Middle frontal gyrus (tissue), 1 donor: Measurements from ENCODE around the gene SOD1.

Experiments
- DNase-seq: peaks from one replicate; pipeline ENCODE4 v3.0.0-alpha.2; 2015; ENCODE audit warnings: low spot score; ENCODE audit errors: extremely low spot score

SOD1 gene

DNA sequence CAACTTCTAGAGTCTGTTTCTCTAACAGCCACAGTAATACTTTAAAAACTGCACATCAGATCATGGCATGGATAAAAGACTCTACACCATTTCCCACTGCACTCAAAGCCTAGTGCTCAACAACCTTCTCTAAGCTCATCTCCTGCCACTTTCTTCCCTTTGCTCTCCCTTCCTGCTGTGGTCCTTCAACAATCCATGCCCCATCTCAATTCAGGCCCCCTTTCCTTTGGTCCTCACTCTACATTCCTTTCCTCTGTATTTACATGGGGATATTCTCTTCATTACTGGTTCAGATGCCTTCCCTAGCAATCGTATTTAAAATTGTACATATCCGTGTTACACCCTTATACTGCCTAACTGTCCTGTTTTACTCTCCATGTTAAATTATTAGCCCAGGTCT is 19.0 kb downstream of the SOD1 start:
- no peak for DNase-seq

DNA sequence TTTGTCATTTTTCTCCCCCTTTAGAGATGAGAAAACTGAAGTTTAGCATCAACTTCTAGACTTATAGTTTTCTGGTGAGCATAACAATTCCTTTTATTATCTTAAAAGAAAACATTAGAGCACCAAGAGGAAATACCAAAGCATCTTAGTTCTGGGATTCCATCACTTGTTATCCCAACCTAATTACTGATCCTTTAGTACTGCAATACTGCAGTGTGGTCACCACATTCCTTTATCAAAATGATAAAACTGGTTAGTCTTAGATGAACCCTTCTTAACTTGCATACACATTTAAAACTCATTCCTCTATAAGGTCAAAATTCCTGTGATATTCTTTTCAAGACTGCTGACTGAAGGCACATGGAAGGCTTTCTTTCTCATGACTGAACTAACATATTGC is 23.1 kb downstream of the SOD1 start:
- DNase-seq, result no peak

DNA sequence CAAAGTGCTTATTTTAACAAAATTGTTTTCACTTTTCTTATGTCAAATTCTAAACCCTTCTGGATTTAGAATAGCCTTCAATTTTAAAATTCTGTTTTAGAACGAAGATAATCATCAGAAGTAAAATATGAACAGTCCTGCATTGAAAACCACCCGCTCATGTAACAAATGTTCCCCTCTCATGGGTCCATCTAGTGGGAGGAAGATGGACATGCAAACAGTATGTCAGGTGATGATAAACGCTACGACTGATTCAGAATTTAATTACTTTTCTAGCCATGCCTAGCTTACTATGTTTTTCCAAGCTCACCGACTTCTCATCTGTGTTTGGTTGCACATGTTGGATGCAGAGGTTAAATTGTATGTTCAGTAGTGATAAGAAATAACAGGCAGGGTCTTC is 23.5 kb downstream of the SOD1 start:
- no peak for DNase-seq

DNA sequence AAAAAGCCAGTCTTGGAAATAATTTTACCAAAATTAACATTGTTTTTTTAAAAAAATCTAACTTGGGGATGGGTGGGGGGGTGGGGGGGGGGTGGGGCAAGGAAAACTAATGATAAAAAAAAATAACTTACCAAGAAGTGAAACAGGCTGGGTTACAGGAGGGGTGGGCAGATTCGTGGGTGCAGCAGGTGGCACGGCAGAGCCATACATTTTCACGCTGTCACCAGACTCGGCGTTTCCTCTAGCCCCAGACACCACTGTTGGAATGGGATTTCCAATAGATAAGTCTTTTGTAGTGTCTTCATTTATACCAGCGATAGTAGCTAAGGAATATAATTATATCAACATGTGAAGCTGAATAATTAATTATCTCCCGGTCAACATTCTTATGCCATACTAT is 25.4 kb downstream of the SOD1 start:
- no peak for DNase-seq

DNA sequence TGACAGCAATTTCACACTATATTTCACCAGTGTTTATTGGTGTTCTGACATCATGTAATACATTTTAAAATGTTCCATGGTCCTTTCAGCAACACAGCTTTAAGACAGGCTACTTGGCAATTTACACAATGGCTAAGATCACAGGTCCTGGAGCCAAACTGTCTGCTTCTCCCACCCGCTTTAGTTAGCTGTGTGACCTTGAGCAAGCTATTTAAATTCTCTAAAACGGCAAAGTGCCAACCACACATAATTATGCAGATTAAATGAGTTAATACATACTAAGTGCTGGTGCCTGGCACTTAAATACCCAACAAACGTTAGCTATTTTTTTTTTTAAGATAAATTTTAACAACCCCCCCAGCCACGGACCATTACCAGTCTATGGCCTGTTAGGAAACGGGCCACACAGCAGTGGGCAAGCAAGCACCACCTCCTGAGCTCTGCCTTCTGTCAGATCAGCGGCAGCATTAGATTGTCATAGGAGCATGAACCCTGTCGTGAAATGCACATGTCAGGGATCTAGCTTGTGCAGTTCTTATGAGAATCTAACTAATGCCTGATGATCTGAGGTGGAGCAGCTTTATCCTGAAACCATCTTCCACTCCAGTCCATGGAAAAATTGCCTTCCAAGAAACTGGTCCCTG is 26.9 kb downstream of the SOD1 start:
- DNase-seq, result no peak

DNA sequence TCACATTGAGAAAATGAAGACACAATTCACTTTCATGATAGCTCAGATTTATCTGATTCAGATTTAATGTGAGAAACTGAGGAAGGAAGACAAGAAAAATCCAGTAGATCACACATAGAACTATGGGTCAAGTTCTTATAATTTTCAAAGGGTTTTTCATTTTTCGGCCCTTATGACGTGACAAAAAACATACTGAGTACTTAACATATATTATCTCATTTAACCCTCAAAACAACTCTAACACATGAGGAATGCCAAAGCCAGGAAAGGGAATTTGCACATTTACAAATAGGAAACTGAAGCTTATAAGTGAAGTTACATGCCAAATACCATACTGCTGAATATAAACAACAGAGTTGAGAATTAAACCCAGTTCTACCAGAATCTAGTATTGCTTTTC is 27.6 kb downstream of the SOD1 start:
- DNase-seq, result no peak

DNA sequence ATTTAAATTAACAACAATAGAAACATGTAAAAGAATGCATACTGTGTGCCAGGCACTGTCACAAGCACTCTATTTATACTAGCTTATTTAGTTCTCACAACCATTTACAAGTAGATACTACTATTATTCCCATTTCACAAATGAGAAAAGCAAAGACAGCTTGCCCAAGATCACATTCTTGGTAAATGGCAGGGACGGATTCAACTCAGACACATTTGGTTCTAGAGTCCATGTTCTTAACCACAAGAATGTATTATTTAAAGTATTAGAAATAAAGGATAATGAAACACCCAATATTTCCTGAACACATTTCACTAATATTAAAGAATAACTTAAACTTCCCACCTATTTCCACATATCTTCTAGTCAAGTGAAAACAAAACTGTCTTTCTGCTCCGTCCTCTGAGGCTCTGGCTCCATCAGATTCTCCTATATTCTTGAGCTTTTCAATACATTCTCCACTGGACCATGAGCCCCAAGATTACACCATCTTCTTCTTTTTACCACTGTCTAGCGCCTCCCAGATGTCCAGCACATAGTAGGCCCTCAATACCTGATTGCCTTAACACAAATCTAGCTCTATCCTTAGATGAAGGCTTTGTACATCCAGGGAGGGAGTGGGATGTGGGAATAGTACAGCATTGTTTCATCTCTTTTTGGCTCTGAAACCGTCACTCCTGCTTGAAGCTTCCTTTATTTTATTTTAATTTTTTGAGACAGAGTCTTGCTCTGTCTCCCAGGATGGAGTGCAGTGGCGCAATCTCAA is 29.3 kb downstream of the SOD1 start:
- DNase-seq, result no peak

DNA sequence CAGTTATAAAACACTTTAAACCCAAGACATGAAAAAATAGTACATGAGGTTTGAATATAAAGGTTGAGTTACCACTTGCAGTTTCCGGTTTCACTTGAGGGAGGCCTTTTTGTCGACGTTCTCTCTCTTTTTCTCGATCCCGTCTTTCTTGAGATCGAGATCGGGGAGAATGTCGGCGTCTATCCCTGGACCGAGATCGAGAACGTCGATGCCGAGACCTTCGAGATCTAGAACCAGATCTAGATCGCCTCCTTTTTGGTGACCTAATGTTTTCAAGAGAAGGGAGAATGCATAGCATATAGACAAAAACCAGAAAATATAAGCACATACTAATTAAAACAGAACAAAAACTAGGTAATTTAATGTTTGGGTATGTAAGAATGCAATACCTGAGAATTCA is 33.7 kb downstream of the SOD1 start:
- DNase-seq, result no peak

DNA sequence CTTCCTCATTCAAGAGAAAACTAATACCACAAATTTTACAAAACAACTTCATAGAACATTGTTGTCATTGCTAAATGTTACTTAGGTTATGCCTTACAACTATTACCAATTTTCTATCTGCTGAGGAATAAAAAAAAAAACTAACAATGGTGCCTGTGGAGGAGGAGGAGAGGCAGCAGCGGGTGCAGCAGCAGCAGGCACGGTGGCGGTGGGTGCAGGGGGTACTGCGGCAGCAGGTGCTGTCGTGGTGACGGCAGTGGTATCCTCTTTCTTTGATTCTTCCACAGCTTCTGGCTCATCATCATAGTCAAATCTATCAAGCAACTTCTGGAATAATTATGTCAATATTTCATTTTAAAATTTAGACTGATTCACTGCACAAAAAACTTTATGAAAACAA is 36.9 kb downstream of the SOD1 start:
- no peak for DNase-seq

DNA sequence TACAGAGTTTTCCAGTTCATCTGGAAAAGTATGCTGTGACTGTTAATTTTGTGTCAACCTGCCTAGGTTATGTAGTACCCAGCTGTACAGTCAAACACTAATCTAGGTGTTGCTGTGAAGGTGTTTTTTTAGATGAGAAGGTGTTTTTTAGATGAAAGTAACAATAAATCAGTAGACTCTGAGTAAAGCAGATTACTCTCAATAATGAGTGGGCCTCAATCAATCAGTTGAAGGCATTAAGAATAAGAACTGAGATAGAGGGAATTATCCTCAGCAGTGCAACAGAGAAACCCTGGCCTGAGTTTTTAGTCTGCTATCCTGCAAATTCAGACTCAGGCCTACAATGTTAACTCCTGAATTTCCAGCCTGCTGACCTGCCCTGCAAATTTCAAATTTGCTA is 39.0 kb downstream of the SOD1 start:
- no peak for DNase-seq

DNA sequence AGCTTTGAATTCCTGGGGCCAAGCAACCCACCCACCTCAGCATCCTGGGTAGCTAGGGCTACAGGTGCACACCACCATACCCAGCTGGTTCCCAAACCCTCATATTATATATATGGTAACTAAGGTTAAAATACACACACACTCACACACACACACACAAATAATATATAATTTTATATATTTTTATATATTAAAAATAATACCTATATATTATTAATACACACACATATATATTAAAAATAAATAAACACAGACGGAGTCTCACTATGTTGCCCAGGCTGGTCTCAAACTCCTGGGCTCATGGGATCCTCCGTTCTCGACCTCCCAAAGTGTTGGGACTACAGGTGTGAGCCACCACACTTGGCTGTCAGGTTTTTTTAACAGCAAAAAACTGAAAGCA is 40.5 kb downstream of the SOD1 start:
- no peak for DNase-seq

DNA sequence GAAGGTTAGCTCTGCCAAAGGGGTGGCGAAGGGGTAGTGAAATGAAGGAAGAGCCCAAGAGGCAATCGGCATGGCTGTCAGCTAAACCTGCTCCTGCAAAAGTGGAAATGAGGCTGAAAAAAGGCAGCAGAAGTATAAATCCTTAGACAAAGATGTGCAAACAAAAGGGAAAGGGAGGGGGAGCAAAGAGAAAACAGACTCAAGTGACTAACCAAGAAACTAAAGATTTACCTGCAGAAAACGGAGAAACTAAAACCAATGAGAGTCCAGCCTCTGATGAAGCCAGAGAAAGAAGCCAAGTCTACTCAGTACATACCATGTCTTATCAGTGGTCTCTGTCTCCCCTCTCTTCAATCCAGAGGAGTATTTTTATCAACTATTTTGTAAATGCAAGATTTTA is 47.1 kb downstream of the SOD1 start:
- no peak for DNase-seq

DNA sequence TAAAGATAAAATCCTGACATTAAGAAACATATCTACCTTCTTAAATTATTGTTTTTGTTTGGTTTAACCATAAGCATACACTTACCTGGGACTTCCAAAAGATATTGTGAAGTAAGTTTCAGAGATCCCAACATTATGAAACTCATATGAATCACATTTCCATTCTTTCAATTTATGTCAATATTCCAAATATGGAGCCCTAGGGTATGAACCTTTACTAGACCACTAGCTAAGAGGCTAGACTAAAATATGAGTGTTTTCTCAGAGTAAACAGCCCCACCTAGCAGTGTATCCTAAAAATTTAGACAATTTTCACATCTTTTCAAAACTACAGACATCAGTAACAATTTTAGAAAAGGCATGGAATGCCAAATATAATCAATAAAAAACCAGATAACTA is 48.0 kb downstream of the SOD1 start:
- DNase-seq, result no peak

DNA sequence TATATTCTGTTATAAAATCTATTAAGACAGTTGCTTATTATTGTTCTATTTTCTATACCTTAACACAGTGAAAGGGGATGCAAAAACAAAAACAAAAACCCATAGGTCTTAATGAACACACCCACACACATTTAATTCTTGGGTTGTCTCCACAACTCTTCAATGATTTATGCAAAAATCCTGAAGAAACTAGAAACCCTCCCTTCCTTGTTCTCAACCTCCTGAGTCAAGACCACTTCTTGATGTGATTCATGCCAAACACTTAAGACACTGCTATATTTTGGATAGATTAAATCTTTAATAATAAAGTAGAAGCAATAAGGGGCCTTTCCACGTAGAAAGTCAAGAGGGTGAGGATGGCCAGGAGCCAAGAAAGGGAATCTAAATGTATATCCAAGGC is 49.0 kb downstream of the SOD1 start:
- no peak for DNase-seq

DNA sequence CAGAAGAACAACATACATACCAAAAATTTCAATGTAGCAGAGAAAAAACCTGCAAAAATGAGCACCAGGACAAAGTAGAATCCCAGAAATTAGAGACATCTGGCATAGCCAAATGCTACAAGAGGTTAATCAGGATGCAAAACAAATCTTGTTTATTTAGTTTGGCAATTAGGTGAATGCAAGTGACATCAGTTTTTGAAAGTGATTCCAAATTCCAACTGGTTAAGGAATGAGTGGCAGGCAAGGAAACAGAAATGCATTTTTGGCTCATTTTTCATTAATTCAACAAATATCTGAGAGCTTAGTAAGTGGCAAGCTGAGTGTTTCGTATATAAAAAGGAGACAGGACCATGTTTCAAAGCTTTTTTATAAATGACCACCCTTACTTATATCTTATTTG is 51.1 kb downstream of the SOD1 start:
- no peak for DNase-seq

DNA sequence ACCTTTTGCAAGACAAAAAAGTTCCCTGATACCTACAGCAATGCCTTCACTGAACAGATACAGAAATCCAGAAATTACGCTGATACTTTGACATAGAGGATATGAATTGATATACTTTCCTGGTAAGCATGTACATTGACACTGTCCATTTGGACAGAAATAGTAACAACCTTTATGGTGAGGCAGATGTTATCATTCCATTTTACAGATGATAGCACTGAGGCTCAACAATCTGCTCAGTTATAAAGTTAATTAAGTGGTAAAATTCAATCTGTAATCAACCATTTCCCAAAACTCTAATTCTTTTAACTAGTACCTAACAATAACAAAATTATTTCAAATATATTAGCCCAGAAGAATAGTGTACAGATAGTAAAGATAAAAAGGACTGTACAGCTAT is 51.8 kb downstream of the SOD1 start:
- DNase-seq, result no peak

DNA sequence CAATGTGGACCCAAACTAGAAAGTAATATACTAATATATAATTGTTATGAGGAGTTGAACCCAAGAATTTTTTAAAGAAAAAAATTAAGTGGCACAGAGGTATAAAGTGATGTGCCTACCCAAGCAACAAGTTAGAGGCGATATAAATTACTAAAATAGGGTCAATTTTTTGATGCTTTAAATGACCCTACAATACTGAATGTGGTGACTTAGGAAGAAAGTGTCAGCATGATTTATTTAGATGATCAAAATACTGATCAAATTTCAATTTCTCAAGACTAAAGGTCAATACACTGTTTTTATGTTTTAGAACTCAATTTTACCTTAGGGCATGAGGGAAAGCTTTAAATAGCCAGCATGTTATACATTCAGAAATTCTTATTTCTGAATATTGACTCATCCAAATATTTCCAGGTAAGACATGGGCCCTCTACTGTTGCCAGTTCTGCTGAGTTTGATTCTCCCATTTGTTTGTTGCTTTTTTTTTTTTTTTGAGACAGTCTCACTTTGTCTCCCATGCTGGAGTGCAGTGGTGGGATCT is 52.3 kb downstream of the SOD1 start:
- no peak for DNase-seq

DNA sequence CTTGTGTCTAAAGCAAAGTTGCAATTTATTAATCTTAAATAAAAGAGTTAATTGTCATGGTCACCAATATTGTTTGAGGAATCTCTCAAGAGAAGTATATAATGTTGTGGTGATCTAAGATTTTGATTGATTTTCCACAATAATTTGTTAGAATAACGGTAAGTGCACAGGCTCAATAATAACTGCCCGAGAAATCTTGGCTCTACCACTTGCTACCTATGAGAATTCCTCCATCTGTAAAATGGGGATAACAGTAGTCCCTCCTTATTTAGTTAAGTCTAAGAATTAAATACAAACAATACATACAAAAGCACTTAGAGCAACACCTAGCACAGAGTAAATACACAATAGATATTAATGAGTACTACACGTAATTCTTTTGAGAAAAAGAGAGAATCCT is 53.6 kb downstream of the SOD1 start:
- no peak for DNase-seq

DNA sequence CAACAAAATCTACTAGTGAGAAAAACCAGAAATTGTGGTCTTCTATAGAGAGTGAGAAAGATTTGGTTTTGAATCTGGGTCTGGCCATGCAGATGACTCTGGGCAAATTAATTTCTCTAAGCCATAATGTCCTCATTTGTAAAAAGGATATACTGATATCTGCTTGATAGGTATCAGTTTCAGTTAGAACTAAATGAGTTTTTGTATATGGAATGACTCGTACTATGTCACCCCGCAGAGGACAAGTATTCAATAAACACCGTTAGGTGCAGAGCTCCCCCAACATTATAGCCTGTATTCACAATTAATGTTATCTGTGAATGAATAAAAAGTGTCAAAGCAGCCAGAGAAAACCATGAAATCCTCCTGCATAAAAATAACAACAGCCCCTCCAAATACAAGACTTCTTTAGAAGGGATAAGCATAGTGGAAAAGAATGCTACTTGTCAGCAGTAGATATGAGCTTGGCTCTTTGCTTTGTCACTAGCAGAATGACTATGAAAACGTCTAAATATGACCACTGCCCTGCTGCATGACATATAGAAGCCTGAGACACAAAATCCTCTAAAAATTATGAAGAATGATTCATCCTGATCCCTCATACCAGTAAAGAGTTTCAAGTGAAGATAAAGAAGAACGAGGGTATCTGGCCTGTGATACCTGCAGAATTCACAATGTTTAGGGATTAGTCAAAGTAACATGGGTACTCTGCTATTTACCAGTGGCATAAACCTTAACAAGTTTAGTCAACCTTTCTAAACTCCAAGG is 54.7 kb downstream of the SOD1 start:
- DNase-seq, result no peak

DNA sequence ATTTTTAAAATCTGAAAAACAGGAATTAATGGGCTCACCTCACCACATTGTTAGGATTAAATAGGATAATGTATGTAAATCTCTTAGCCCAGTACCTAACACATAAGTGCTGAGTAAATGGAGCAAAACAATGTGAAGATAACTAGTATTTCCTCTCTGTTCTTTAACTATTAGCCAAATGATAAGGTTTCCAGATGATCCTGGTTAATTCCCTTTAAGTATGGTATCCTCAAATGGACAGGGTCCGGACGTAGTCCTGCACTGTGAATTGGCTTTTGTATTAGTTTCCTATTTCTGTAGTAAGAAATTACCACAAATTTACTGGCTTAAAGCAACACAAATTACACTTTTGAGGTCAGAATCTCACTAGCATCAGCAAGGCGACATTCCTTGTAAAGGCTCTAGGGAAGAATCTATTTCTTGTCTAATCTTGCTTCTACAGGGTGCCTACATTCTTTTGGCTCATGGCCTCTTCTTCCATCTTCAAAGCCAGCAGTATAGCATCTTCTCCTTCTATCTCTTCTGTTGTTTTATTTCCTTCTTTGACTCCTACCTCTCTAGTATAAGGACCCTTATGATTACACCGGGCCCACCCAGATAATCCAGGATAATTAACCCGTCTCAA is 55.4 kb downstream of the SOD1 start:
- no peak for DNase-seq

DNA sequence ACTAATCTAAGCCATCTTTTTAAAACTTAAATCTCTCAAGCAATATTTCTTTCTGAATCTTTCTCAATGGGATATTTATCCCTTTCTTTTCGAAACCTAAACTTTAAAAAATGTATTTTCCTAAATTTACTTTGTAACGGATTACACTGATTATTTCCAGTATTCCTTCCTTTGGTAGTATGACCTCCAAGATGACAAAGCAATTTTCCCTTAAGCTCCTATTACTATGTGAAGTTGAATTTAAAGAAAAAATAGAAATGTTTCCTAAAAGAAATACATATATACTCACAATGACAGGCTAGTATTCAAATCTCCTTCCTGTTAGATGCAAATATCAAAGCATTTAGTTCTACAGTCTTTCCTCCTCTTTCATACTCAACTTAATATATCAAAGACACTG is 56.6 kb downstream of the SOD1 start:
- DNase-seq, result no peak
